Measurements from ENCODE around the gene IL1R1.

IL1R1 gene

GRCh38 chr2:102204638-102205037 is 62.1 kb downstream of the IL1R1 start:
- no peak for DNase-seq (ENCODE audit: low spot score)

DNA sequence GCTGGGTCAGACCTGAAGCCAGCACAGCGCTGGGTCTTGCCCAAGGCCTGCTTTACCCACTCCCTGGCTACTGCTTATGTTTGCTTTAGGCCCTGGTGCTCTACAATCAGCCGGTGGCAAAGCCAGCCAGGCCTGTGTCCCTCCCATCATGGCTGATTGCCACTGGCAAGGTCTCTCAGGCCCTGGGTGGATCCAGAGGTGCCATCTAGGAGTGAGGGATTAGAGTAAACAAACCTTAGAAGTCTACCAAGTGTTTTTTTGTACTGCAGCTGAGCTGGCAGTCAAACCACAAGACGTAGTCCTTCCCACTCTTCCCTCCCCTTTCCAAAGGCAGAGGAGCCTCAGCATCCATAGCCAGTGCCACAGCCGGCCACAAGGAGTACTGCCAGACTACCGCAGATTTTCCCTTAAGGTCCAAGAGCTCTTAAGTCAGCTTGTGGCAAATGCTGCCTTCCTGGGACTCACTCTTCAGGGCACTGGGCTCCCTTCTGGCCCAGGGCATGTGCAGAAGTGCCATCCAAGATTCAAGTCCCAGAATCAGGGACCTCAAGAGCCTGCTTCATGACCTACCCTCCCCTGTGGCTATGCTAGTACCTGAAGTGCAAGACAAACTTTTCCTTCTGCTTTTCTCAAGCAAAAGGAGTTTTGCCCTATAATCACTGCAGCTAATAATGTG is 64.3 kb downstream of the IL1R1 start:
- DNase-seq (ENCODE audit: low spot score): no peak

GRCh38 chr2:102208774-102209173 is 66.2 kb downstream of the IL1R1 start:
- DNase-seq (ENCODE audit: low spot score): no peak

- no peak for DNase-seq (ENCODE audit: low spot score)
Measured at GRCh38 chr2:102209474-102209873, 66.9 kb downstream of the IL1R1 start.

- no peak for DNase-seq (ENCODE audit: low spot score)
Measured at GRCh38 chr2:102217032-102217431, 74.5 kb downstream of the IL1R1 start.

DNA sequence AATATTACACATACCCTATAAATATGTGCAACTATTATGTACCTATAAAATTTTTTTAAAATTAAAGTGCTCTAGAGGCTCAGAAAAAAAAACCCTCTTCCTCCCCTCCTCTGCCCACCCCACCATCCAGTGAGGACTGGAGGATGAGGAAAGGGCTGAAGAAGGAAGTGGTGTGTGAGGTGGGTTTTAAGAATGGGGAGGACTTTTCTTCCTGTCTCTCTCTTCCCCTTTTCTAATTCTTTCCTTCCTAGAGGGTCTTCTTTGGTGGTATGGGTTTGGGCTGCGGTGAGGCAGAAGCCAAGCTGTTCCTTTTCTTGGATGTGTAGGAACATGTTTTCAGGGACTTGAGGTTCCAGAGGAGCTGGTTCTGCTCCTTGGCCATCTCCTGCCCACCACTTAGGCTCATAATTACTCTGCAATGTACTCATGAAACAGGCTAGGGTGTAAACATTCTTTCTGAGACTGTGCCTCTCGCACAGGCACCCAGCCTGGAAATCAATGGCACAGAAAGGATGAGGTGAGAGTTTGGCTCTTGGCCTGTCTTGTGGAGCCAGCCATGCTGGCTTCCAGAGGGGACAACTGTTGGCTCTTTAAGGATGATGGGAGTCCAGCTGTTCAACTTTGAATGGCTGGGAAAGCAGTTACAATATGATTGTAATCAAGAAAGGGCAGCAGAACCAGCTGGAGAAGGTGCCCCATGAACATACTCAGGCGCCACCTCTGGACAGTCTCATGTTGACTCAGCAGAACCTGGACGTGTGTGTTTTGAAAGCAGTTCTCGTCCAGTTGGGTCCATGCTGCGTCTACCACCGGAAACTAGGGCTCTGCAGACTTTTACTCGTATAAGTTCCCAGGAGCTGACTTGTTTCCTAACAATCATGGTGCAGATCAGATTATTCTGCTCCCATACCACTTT is 82.5 kb downstream of the IL1R1 start:
- DNase-seq (ENCODE audit: low spot score): no peak

- DNase-seq (ENCODE audit: low spot score): no peak
Measured at GRCh38 chr2:102226171-102226570, 83.6 kb downstream of the IL1R1 start.

- no peak for DNase-seq (ENCODE audit: low spot score)
Measured at GRCh38 chr2:102226612-102227391, 84.3 kb downstream of the IL1R1 start.

DNA sequence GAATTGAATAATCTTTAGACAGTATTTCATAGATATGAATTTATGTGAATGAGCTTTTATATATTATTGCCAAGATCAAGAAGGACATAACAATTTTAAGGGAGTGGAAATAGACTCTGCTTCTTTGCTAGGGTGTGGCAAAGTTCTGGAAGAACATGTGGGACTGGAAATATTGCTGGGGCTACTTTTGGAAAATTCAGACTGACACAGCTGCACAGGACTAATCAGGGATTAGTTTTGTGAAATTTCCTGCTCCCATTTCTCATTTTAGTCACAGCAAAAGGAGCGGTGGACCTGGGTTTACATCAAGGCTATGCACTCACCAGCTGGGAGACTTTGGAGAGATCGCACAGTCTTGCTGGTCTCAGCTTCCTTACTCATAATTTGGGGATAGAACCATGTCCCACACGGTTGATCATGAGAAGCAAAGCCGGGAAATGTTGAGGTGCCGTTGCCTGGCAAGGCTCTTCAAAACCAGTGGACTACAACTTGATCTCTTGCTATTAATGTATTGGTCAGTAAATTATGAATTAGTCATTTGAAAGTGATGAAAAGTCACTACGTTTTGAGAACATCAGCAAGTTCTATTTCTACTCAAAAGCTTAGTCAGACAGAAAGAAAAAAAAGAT is 86.7 kb downstream of the IL1R1 start:
- no peak for DNase-seq (ENCODE audit: low spot score)
